ENCODE data around the gene PHLPP1.

Gene PHLPP1

GRCh38 chr18:62881509-62882016 is 166.2 kb downstream of the PHLPP1 start (continued):
- TF ChIP-seq ZNF398 (tag by site-specific recombination; IDR thresholded peaks at IDR 0.05) (peak; percentile 32; the same call in 1 of the 2 replicates), ZNF350 (tag by site-specific recombination; IDR thresholded peaks at IDR 0.05) (no peak), FEZF1 (tag by site-specific recombination; IDR thresholded peaks at IDR 0.05) (peak; percentile 84), PBX3 (CRISPR knock-in tag; IDR thresholded peaks at IDR 0.05) (no peak), YY2 (tag by site-specific recombination; IDR thresholded peaks at IDR 0.05) (peak; percentile 52; the same call in 1 of the 2 replicates), ZBTB26 (tag by site-specific recombination; optimal IDR thresholded peaks at IDR 0.05) (peak; percentile 42), KLF10 (tag by site-specific recombination; IDR thresholded peaks at IDR 0.05) (peak; percentile 85), OVOL3 (tag by site-specific recombination; IDR thresholded peaks at IDR 0.05) (peak; percentile 33; the same call in 1 of the 2 replicates), ZNF391 (tag by site-specific recombination; IDR thresholded peaks at IDR 0.05; ENCODE audit: borderline replicate concordance, low read depth) (peak; percentile 71; the same call in 1 of the 2 replicates), KLF17 (tag by site-specific recombination; IDR thresholded peaks at IDR 0.05) (peak; percentile 22; the same call in 1 of the 2 replicates), OSR2 (tag by site-specific recombination; IDR thresholded peaks at IDR 0.05) (peak; percentile 90), ZNF148 (tag by site-specific recombination; IDR thresholded peaks at IDR 0.05; ENCODE audit: borderline replicate concordance) (no peak), ZBTB44 (tag by site-specific recombination; IDR thresholded peaks at IDR 0.05) (peak; percentile 74; the same call in 1 of the 2 replicates), ZNF549 (tag by site-specific recombination; IDR thresholded peaks at IDR 0.05) (no peak), ZNF660 (tag by site-specific recombination; IDR thresholded peaks at IDR 0.05) (no peak), ZSCAN30 (tag by site-specific recombination; IDR thresholded peaks at IDR 0.05) (peak; percentile 66; the same call in 1 of the 2 replicates), KLF16 (tag by site-specific recombination; IDR thresholded peaks at IDR 0.05) (peak; percentile 50; the same call in 1 of the 2 replicates), ZNF18 (tag by site-specific recombination; IDR thresholded peaks at IDR 0.05) (0 out of 2 replicates have a peak, but pooled peaks have one; percentile 38), ZNF654 (tag by site-specific recombination; IDR thresholded peaks at IDR 0.05; ENCODE audit: low read depth) (no peak), PRDM6 (tag by site-specific recombination; IDR thresholded peaks at IDR 0.05) (peak; percentile 78), BCL11A (tag by site-specific recombination; IDR thresholded peaks at IDR 0.05; ENCODE audit: low read depth) (0 out of 2 replicates have a peak, but pooled peaks have one; percentile 47), PRDM1 (tag by site-specific recombination; IDR thresholded peaks at IDR 0.05) (peak; percentile 73), ZFP69B (tag by site-specific recombination; IDR thresholded peaks at IDR 0.05) (0 out of 2 replicates have a peak, but pooled peaks have one; percentile 12)
